HG03196 (cell line): ENCODE data around the gene CRKL.
A peak's percentile ranks its signal among the peaks of the same experiment; 100 is the strongest.
"Not testable (repeated sequence)": the region's sequence is repeated elsewhere in the genome, so short reads cannot be mapped to it uniquely, and the experiment has no call there.

ENCODE experiments used
- ATAC-seq: cut with Tn5 transposase; IDR thresholded peaks from one replicate; pipeline ENCODE4 v1.9.1; 2021; ENCODE audit not compliant: unreplicated experiment

CRKL gene, protein sequence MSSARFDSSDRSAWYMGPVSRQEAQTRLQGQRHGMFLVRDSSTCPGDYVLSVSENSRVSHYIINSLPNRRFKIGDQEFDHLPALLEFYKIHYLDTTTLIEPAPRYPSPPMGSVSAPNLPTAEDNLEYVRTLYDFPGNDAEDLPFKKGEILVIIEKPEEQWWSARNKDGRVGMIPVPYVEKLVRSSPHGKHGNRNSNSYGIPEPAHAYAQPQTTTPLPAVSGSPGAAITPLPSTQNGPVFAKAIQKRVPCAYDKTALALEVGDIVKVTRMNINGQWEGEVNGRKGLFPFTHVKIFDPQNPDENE

DNA sequence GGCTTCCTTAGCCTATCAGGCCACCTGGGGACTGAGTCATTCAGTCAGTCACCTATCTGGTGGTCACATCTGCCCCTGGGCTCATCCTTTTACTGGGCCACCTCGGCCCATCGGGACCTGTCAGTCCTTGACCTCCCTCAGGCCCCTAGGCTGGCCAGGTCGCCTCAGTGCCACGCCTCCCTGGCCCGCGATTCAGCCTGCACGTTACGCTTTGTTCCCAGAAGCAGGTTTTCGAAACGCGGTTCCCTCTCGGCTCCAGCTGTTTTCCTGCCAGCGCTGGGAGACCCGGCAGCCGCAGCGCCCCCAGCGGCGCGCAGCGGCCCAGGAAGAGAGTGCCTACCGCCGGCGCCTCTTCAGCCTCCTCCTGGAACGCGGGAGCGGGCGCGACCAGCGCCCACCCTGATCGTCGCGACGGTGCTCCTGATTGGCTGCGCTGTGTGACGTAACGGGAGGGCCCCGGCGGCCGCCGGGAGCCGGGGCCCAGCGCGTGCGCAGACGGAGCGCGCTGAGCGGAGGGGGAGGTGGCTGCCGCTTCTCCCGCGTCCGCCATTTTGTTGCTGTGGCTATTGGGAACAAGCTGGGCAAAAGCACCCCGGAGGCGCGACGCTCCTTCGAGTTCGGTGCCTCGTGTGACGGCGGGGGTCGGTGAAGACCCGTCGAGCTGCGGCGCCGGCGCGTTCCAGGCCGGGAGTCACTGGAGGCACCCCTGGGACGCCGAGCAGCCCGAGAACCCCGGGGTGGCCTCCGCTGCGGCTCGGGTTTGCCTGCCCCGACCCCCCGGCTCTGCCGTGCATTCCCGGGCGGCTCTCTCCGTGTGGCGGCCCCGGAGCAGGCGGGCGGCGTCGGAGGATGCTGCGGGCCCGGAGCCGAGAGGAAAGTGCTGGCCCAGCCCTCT lies at the start of gene CRKL:
Gene CRKL, plus strand, starts transcription at position 492 of the 895 bp plus-strand sequence. CDS start 528 bp downstream, outside the sequence.
- peak; percentile 93 for ATAC-seq

- no peak for ATAC-seq
Measured at GRCh38 chr22:20868025-20868962, 48.9 kb upstream of the CRKL start.

DNA sequence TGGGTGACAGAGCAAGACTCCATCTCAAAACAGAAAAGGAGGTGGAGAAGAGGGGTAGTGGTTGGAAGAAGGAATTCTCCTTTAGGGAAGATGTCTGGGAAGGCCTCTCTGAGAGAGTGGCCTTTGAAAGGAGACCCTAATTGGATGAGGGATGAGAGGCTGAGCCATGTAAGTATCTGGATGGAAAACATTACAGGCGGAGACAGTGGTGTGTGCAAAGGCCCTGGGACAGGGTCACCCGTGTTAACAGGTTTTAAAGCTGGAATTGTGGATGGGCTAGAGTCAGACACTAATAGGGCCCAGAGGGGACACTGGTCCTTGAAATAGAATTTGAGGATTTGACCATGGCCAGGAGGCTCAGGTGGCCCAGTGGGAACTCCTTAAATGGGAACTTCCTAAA lies 48.0 kb upstream of the CRKL start:
- no peak for ATAC-seq

DNA sequence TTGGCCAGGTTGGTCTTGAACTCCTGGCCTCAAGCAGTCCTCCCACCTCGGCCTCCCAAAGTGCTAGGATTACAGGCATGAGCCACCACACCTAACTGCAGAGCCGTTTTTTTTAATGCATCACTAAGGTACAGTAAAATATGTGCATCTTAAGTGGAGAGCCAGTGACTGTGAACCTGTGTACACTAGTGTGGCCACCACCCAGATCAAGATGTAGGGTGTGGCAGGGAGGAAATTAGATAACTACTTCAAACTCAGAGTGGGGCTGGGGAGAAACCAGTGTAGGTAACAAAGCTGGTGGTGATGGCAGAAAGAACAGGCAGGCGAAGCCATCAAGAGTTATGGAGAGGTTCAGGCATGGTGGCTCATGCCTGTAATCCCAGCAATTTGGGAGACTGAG lies 44.0 kb upstream of the CRKL start:
- no peak for ATAC-seq

- ATAC-seq = no peak
Measured at GRCh38 chr22:20875296-20875695, 41.9 kb upstream of the CRKL start.

- ATAC-seq = no peak
Measured at GRCh38 chr22:20877715-20878114, 39.5 kb upstream of the CRKL start.

- ATAC-seq = no peak
Measured at GRCh38 chr22:20881231-20881630, 36.0 kb upstream of the CRKL start.

DNA sequence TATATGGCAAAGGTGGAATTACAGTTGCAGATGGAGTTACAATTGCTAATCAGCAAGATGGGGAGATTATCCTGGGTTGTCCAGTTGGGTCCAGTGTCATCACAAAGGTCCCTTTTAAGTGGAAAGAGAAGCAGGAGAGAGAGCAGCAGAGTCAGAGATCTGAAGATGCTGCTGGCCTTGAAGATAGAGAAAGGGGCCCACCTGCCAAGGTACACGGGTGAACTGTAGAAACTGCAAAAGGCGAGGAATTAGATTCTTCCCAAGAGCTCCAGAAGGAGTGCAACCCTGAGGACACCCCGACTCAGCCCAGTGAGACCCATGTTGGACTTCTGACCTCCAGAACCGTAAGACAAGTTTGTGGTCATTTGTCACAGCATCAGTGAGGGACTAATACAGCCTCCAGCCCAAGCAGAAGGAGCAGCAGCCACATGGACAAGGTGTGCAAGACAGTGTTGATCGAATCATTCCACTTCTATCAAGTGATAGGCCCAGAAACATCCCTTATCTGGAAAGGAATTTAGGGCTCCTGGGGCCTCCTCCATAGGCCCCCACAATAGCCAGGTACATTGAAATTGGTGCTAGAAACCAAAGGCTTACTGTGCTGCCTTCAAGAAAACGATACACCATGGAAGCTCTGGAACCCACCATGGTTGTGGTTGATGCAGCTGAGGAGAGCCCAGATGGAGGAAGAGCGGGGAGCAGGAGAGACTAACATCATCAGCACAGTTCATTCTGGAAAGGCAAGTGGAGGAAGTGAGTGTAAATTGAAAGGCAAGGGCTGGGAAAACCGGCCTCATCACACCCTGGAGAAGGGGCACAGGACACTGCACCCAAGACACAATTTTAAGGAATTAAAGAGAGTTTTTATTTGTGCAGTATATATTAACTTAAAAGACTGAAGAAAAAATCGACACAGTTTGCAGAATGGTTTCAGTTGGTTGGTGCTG lies 35.1 kb upstream of the CRKL start:
- no peak for ATAC-seq

DNA sequence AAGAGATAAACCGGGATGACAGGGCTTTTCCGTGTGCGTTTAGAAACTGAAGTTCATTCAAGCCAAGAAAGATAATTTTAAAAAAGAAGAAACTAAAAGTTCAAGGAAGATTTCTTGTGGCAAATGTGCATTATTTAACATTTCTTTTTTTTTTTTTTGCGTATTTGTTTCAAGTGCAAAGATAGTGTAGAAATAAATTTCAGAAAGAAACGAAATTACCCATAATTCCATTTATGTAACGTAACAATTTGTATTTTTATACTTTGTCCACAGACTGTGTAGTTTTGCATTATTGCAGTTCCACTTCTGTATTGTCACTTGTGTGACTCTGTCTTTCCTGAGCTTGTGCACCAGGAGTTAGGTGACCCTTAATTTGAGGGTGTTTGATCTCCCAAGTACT lies 34.4 kb upstream of the CRKL start:
- no peak for ATAC-seq

- no peak for ATAC-seq
Measured at GRCh38 chr22:20884454-20884853, 32.8 kb upstream of the CRKL start.

- ATAC-seq = no peak
Measured at GRCh38 chr22:20885017-20885556, 32.1 kb upstream of the CRKL start.

- ATAC-seq = no peak
Measured at GRCh38 chr22:20885557-20886323, 31.5 kb upstream of the CRKL start.

DNA sequence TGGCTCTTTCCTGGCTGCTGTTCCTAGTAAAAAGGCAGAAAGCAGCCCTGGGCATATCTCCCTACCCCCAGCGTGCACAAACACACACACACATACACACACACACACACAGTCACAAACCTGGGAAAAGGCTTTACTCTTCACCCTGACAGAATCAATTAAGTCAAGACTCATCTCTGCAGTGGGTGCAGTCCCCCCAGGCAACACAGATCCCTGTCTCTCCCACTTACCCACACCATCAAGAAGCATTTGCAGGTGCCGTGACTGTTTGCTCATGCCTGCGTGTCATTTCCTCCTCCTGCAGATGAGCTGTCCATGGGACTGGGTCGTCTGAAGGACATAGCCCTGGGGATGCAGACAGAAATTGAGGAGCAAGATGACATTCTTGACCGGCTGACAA lies 29.8 kb upstream of the CRKL start:
- ATAC-seq = no peak

DNA sequence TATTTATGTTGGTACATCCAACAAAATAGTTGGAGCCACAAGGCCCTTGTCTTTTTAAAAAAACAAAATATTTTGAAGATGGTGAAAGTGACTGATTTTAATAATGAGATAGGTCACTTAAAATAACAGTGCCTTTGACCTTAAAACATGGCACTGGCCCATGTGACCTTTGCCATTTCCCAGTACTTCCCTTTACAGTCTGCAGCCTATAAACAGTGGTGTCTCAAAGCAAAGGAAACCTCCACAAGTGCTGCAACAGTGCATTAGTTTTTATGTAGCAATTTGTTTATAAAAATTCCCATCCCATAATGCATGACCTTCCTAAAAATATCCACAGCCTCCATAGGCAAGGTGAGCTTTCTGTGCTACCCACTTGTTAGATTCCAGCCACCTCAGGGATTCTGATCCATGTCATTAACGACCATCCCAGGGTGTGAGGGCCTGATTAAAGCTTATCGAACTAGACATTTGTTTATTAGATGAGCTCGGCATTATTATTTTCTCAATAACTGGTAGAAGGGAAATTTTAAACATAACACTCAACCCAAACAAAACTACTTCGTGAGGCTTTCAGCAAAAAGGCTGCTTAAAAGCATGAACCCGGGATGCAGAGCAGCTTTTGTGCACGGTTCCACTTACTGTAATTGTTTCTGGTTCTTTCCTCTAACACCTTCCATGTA lies 28.0 kb upstream of the CRKL start:
- no peak for ATAC-seq

DNA sequence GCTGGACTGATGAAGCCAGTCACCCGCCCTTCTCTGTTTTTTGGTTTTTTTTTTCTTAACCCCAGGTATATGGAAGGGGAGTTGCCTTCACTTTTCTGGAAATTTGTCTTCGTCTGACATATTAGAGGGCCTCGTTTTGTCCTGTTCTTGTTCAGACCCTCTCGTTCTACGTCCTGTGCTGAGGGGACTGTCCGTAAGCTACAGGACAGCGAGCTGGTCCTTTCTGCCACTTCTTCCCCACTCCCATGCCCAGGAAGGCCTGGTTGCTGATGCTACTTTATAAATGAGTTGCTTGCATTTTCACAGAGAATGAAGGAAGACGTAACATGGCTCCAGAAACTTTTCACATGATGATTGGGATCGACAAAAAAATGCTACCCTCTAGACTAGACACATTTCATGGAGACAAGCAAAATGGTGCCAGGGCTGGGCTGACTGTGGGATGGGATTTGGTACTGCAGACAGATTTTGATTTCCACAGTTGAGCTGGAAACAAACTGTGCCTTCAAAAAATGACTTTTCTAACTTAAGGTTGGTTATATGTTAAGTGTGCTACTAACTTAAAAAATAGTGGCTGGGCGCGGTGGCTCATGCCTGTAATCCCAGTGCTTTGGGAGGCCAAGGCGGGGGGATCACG lies 27.2 kb upstream of the CRKL start:
- no peak for ATAC-seq

DNA sequence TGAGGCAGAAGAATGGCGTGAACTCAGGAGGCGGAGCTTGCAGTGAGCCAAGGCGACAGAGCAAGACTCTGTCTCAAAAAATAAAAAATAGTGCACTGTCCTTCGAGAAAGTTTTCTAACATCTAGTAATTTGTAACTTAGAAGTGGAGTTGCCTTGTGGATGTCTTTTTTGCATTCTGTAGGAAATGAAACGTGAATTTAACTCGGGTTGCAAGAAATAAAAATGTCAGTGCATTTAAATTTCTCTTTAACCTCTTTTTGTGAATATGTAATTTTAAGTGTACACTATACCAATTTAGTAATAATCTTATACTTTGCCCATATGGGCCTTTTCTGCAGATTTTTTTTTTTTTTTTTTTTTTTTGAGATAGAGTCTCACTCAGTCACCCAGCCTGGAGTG lies 26.2 kb upstream of the CRKL start:
- no peak for ATAC-seq

GRCh38 chr22:20897737-20898136 lies 19.5 kb upstream of the CRKL start:
- ATAC-seq = not testable (repeated sequence)

DNA sequence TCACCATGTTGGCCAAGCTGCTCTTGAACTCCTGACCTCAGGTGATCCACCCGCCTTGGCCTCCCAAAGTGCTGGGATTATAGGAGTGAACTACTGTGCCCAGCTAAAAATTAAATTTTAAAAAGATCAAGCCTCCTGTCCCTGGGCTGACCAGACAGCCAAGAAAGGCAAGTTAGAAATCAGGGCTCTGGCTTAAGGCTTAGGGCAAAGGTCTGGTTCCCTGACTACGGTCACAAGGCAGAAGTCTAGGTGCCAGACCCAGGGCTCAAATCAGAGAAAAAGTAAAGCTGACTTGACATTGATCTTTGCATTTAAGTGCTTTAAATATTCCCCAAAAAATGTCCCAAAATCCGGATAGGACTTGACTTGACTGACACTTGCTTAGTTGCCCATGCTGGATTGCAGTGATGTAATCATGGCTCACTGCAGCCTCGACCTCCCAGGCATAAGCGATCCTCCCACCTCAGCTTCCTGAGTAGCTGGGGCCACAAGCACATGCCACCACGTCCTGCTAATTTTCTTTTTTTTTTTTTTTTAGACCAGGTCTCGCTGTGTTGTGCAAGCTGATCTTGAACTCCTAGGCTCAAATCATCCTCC lies 17.3 kb upstream of the CRKL start:
- ATAC-seq = no peak
